GM18519 (cell line): Measurements from ENCODE around the gene PRDM15.

ENCODE experiments used
- ATAC-seq: cut with Tn5 transposase; IDR thresholded peaks from one replicate; pipeline ENCODE4 v1.9.1; 2021; ENCODE audit warnings: mild to moderate bottlenecking, moderate library complexity; ENCODE audit not compliant: unreplicated experiment, low FRiP score

The PRDM15 gene

DNA sequence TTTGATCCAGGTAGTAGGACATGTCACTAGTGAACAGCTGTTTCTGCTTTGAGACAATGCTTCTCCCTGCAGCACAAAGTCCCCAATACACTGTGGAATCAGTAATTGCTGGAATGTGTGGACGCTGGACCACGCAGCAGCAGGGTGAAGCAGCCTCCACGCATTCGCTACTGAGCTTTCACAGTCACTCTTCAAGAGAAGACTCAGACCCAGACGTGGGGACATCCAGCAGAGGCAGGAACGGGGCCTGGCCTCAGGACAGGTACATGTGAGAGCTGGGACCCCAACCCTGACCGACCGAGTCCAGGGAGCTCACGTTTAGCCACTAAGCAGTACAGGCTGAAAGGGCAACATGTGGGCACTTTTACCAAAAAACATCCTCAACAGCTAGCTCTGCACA, 34.1 kb upstream of the PRDM15 start:
- ATAC-seq, result no peak

GRCh38 chr21:41908829-41909228, 29.7 kb upstream of the PRDM15 start:
- no peak for ATAC-seq

DNA sequence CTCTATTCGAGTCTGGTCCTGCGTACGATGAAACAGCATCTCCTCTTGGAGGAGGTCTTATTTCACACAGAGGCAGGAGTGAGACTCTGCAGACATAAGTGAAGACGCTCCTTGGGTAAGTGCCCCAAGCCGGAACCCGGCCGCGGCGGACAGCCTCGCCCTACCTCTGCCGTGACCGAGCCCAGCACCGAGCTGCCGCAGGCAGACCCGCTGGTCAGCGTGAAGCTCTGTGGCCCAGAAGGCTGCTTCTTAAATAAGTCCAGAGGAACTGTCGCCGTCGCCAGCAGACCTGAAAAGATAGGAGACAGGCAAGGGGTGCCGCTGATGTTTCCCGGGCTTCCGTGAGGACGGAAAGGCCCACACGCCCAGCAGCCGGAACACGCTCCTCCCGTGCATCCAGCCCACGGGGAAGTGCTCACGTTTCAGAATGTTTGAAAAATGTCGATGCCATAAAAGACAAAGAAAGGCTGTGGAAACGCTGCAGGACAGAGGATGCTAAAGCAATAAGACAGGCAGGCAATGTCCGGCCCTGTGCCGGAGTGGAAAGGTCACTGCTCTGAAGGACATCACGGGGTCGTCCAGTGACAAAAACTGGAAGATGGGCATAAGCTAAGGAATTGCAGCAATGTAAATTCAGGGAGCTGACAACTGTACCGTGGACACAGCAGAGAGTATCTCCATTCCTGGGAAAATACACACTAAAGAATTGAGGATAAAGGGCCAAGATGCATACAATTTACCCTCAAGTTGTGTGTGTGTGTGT, 28.5 kb upstream of the PRDM15 start:
- no peak for ATAC-seq

- no peak for ATAC-seq
Observed at GRCh38 chr21:41906770-41907169, 27.6 kb upstream of the PRDM15 start.

DNA sequence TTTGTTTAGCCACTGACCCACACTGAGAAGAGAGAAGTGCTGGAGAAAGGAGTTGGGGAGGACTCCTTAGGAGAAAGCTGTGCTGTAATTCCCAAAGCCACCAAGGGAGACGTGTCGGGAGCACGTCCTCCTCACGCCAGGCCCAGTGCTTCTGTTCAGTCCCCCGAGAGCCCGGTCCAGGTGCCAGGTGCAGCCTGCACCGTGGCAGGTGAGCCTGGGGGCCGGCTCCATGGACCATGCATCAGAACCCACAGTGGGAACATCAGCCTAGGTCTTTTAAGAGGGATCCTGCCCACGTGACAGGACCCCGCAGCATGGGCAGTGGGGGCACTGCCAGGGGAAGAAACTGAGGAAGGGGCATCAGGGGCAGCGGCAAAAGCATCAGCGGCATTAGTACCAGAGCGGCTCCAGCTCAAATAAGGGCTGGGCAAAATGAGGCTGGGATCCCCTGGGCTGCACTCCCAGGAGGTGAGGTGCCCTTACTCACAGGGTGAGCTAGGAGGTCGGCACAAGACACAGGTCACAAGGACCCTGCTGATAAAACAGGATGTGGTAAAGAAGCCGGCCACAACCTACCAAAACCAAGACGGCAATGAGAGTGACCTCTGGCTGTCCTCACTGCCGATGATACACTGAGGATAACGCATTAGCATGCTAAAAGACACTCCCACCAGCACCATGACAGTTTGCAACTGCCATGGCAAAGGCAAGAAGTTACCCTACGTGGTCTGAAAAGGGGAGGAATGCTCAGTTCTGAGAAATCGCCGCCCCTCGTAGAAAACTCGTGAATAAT, 24.6 kb upstream of the PRDM15 start:
- no peak for ATAC-seq

DNA sequence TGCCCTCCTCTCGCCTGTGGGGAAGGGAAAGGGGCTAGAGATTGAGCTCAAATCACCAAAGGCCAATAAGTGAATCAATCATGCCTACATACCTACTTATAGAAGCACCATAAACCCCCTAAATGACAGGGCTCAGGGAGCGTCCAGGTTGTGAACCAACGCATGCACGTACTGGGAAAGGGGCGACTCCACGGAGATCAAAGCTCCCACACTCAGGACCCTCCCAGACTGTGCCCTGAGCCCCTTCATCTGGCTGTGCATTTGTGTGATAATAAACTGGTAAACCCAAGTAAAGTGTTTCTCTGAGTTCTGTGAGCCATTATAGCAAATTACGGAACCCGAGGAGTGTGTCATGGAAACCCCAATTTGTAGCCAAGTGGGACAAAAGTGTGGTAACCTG, 23.8 kb upstream of the PRDM15 start:
- ATAC-seq, result no peak

DNA sequence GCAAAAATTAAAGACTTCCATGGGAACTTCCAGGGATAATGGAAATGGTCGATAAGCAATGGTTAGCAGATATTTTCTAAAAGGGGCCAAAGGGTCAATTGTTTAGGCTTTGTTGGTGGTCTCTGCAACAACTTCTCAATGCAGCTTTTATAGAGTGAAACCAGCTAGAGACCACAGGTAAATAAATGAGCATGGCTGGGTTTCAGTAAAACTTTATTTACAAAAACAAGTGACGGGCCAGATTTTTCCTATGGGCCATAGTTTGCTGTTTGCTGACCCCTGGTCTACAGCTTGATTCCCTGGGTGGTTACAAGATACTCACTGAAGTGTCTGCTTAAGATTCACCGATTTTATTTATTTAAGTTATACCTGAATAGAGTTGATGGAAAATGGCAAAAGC, 22.6 kb upstream of the PRDM15 start:
- ATAC-seq, result no peak

DNA sequence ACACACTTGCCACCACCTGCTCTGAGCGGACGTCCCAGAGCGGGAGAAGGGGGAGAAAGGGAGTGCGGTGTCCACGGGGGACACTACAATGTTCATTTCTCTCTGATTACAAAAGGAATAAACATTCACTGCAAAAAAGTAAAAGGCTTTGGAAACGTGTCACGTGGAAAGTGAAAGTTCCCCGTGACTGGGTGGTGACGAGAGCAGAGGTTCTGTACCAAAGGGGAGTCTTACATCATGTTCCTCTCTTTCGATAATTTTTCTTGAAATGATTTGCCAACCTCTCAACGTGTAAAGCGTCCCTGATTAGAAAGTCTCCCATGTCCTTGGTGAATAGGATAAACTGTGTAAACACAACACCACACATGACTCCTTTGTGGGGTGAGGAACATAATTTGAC, 22.0 kb upstream of the PRDM15 start:
- ATAC-seq, result no peak

DNA sequence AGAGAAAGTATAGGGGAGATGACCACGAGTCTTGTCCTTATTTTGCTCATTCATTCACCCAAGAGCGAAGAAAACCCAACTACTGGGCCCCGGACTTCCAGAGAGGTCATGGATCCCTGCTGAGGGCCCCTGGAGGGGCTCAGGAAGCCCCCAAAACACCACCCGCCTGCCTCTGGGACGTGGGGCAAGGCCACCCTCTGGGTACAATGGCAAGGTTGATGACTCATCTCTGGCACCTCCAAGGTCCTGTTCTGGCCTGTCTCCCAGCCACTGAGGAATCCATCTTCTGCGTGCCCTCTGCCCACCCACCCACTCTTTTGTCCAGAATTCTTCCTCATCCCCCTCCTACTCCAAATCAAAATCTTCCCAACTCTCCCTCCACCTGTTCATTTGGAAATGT, 21.3 kb upstream of the PRDM15 start:
- ATAC-seq, result no peak

DNA sequence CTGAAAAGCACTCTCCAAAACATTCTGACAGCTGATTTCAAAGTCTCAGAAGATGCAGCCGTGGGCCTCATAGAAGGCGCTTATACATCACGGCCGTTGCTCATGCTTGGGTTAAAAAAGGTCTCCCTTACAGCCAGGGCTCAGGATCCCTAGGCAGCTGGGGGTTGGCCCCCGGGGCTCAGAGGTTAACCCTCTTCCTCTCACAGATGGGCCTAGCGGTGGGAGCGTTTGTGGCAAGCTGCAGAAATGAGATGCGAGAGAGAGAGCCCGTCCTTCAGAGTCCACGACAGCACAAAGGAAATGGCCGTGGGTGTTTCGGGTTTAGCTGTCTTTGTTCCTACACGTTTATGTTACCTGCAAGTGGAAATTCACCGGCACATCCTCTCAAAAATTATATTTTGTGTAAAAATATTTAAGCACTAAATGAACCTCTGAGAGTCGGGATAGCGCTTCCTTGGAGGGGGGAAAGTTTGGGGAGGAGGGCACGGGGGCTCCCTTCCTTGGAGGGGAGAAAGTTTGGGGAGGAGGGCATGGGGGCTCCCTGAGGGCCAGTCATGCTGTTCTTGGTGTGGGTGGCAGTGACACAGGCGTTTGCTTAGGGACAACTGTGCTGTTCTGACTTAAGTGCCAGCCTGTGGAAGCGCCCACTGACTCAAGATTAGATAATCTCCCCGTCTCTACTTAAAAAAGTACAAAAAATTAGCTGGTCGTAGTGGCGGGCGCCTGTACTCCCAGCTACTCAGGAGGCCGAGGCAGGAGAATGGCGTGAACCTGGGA, 20.5 kb upstream of the PRDM15 start:
- no peak for ATAC-seq

- no peak for ATAC-seq
Observed at GRCh38 chr21:41898998-41899397, 19.9 kb upstream of the PRDM15 start.

DNA sequence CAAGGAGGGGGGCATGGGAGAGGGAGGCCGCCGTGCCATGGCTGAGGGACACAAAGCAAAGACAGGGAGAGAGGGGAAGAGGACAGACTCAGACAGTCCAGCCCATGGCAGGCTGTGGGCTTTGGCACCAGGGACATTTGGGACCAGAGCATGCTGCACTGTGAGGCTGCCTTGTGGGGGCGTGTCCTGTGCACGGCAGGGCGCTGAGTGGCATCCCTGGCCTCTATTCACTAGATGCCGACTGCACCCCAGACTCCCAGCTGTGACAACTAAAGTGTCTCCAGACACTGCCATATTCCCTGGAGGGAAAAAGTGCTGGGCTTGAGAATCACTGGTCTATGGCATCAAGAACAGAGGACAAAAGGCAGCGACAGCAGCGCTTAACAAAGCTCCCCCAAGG, 18.6 kb upstream of the PRDM15 start:
- no peak for ATAC-seq

DNA sequence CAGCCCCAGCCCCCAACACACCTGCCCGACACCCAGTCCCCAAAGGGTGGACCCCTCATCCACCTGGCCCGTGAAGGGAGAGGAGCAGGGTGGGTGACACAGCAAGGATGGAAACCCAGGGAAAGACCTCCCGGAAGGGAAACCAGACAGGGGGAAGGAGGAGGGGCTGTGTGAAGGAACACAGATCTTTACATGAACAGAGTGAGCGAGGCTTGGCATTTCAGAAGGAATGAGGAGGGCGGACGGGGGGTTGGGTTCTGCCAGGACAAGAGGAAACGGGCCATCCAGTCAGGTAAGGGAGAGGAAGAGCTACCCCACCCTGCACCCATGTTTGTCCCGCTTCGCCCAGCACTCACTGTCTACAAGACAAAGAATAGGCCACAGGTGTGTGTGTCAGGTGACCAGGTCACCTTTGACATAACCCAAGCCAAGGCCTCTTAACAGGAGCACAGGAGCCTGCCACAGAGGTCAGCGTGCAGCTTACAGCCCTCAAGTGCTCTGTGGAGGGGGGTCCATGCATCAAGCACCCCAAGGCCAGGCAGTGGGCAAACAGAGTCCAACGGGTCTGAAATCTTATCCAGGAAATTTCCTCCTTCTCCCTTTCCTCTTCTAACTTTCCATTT, 18.0 kb upstream of the PRDM15 start:
- ATAC-seq, result no peak

DNA sequence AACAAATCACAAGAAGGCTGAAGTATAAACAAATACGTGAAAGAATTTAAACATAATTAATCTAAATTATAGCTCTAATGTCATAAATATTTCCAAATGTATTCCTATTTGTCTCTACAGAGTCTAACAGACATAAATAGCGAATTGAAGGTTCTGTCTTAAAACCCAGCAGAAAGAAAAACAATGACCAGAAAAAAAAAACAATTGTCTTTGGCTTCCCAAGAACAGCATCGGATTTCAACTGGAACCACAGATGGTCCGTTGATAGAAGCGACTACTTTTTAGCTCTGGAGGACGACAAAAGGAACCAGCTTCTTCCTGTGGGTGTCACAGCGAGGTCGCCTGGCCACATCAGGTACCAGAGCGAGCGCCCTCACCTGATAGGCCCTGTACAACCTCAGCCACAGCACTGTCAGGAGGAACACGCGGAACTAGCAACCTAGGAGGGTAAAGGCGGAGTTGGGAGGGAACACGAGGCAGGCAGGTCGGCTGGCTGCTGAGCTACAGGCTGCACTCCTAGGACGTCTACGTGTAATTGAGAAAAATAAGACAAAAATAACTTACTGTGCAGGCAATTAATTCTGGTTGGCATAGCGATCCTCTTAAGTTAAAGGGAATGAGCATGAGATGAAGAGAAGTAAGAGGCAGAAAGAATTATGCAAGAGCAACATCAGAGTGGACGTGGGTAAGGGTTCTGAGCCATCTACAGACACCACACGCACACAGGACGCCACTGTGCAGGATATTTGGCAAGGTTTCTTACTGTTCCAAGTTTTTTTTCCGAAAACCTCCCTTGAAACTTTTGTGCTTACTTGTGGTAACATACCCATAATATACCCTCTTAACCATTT, 16.7 kb upstream of the PRDM15 start:
- ATAC-seq, result no peak

DNA sequence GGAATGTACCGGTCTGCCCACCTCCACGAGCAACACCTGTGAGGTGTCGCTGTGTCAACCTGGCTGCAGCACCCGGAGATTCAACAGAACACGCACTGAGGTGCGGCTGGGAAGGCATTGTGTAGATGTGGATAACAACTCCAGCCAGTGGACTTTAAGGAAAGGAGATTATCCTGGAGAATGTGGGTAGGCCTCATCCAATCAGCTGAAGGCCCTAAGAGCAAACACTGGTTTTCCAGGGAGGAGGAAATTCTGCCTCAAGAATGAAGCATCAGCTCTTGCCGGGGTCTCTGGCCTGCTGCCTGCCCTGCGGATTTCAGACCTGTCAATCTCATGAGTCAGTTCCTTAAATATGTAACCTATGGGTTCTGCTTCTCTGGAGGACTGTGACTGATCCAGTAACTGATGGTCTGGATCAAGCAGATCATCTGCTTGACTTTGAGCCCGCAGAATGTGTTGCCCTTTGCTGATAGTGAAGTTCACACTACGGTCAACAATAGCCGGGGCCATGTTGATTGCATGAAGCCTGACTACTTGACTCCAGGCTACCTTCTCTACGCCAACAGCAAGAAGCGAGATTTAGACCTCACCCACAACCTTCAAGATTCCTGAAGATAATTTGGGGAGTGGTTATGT, 15.9 kb upstream of the PRDM15 start:
- ATAC-seq, result no peak

GRCh38 chr21:41894511-41894910, 15.4 kb upstream of the PRDM15 start:
- ATAC-seq, result no peak

DNA sequence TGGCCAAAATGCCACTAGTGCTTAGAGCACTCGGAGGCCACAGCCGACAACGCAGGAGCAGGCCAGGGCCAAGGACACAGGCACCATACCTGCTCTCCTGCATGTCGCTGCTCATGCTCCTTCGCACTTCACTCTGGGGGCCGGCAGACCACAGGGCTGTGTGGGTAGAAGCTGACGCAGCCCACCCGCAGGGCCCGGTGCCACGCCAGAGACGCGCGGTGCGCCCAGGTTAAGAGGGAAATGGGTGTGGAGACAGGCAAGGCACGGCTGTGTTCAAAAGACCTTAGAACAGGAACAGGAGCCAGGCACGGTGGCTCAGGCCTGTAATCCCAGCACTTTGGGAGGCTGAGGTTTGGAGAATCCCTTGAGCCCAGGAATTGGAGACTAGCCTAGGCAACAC, 13.6 kb upstream of the PRDM15 start:
- ATAC-seq, result no peak

GRCh38 chr21:41891132-41891531, 12.0 kb upstream of the PRDM15 start:
- ATAC-seq, result no peak

DNA sequence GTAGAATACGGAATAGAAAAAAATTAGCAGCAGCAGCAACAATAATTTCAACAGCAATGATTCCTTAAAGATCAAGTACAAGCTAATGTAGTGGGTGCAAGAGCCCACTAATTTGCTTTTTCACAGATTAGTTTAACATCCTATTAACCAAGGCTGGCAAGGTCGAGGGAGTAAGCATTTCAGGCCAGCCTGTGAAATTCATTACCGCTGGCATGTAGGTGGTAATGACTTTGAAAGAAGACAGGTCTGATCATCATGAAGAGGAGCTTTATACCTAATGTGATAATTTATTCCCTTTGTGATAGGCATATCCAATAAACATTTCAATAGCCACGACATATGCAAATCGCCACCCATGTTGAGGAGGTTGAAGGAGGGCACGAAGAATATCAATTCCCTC, 11.2 kb upstream of the PRDM15 start:
- no peak for ATAC-seq
